CMK (cell line): ENCODE results near the gene ARL16.

ENCODE experiments used
- DNase-seq: peaks from one replicate; pipeline ENCODE4 v3.0.0-alpha.2; 2010; ENCODE audit warnings: low read depth

ARL16 gene

GRCh38 chr17:81644496-81644895, 39.1 kb downstream of the ARL16 start:
- no peak for DNase-seq

- DNase-seq, result no peak
These were observed 41.6 kb downstream of the ARL16 start for GRCh38 chr17:81641825-81642489.

GRCh38 chr17:81640011-81640410, 43.6 kb downstream of the ARL16 start:
- DNase-seq, result no peak

GRCh38 chr17:81638683-81639082, 44.9 kb downstream of the ARL16 start:
- no peak for DNase-seq

GRCh38 chr17:81636505-81637288, 46.9 kb downstream of the ARL16 start, which contains the start of the genes NPLOC4 and TSPAN10:
Gene NPLOC4 (minus strand): TSS chr17:81637112. CDS start chr17:81636930, 182 bp downstream.
Gene TSPAN10 (plus strand): TSS chr17:81637196. CDS start chr17:81642413, 5,217 bp downstream.
- DNase-seq, result peak; percentile 78

GRCh38 chr17:81635973-81636504, 47.6 kb downstream of the ARL16 start:
- DNase-seq, result no peak

- no peak for DNase-seq
These were observed 48.2 kb downstream of the ARL16 start for GRCh38 chr17:81635431-81635830.

- no peak for DNase-seq
These were observed 52.1 kb downstream of the ARL16 start for GRCh38 chr17:81631482-81631881.
